ENCODE measurements around the gene SH2D7.

SH2D7 gene

GRCh38 chr15:78075490-78076230, 16.7 kb upstream of the SH2D7 start:
- TF ChIP-seq ZNF565 (CRISPR knock-in tag; conservative IDR thresholded peaks at IDR 0.05; ENCODE audit: low read depth) (no peak), CREB5 (CRISPR knock-in tag; IDR thresholded peaks at IDR 0.05; ENCODE audit: low read depth) (no peak), ESRRG (CRISPR knock-in tag; IDR thresholded peaks at IDR 0.05) (no peak), ZFP3 (CRISPR knock-in tag; IDR thresholded peaks at IDR 0.05) (no peak), OSR1 (CRISPR knock-in tag; IDR thresholded peaks at IDR 0.05) (no peak), ZFP30 (CRISPR knock-in tag; IDR thresholded peaks at IDR 0.05) (no peak), ARNTL (CRISPR knock-in tag; IDR thresholded peaks at IDR 0.05; ENCODE audit: borderline replicate concordance, low read depth) (no peak), ZNF70 (CRISPR knock-in tag; IDR thresholded peaks at IDR 0.05) (no peak), GLIS3 (CRISPR knock-in tag; IDR thresholded peaks at IDR 0.05) (no peak), SNAI2 (CRISPR knock-in tag; IDR thresholded peaks at IDR 0.05) (no peak), BACH2 (CRISPR knock-in tag; IDR thresholded peaks at IDR 0.05; ENCODE audit: borderline replicate concordance) (no peak)
- peak; percentile 87 for ATAC-seq

GRCh38 chr15:78076231-78077052, 15.9 kb upstream of the SH2D7 start:
- peak; percentile 41 for ATAC-seq
- no peak for TF ChIP-seq ISL1 (CRISPR knock-in tag; IDR thresholded peaks at IDR 0.05)
- no peak for TF ChIP-seq RARB (CRISPR knock-in tag; IDR thresholded peaks at IDR 0.05)
- no peak for TF ChIP-seq ZNF8 (CRISPR knock-in tag; IDR thresholded peaks at IDR 0.05)
- TF ChIP-seq OSR1 (CRISPR knock-in tag; IDR thresholded peaks at IDR 0.05): no peak
- TF ChIP-seq SNAI2 (CRISPR knock-in tag; IDR thresholded peaks at IDR 0.05): no peak
- no peak for TF ChIP-seq CSDC2 (CRISPR knock-in tag; IDR thresholded peaks at IDR 0.05)
- TF ChIP-seq PPARA (CRISPR knock-in tag; IDR thresholded peaks at IDR 0.05; ENCODE audit: borderline replicate concordance): no peak
- TF ChIP-seq GLIS3 (CRISPR knock-in tag; IDR thresholded peaks at IDR 0.05): no peak

- no peak for TF ChIP-seq RARB (CRISPR knock-in tag; IDR thresholded peaks at IDR 0.05)
- no peak for TF ChIP-seq ESRRG (CRISPR knock-in tag; IDR thresholded peaks at IDR 0.05)
- no peak for TF ChIP-seq TCF4 (CRISPR knock-in tag; IDR thresholded peaks at IDR 0.05; ENCODE audit: borderline replicate concordance)
- TF ChIP-seq OSR1 (CRISPR knock-in tag; IDR thresholded peaks at IDR 0.05): no peak
- no peak for TF ChIP-seq ZNF70 (CRISPR knock-in tag; IDR thresholded peaks at IDR 0.05)
- TF ChIP-seq CSDC2 (CRISPR knock-in tag; IDR thresholded peaks at IDR 0.05): no peak
- TF ChIP-seq ZNF8 (CRISPR knock-in tag; IDR thresholded peaks at IDR 0.05): no peak
- TF ChIP-seq TOX (CRISPR knock-in tag; IDR thresholded peaks at IDR 0.05; ENCODE audit: borderline replicate concordance): no peak
- no peak for TF ChIP-seq ZC3H10 (CRISPR knock-in tag; IDR thresholded peaks at IDR 0.05)
- TF ChIP-seq ZFP3 (CRISPR knock-in tag; IDR thresholded peaks at IDR 0.05): no peak
- no peak for TF ChIP-seq CSRNP3 (CRISPR knock-in tag; IDR thresholded peaks at IDR 0.05)
- no peak for TF ChIP-seq ISL1 (CRISPR knock-in tag; IDR thresholded peaks at IDR 0.05)
- peak; percentile 62 for ATAC-seq
These were observed 15.1 kb upstream of the SH2D7 start, which contains the start of gene TBC1D2B for GRCh38 chr15:78077053-78077870. TBC1D2B (minus strand) TSS chr15:78077711; CDS start chr15:78077652, 59 bp downstream.

- no peak for TF ChIP-seq ZC3H10 (CRISPR knock-in tag; IDR thresholded peaks at IDR 0.05)
- TF ChIP-seq ARNTL (CRISPR knock-in tag; IDR thresholded peaks at IDR 0.05; ENCODE audit: borderline replicate concordance, low read depth): no peak
- ATAC-seq: no peak
These were observed 14.5 kb upstream of the SH2D7 start for GRCh38 chr15:78077871-78078210.

GRCh38 chr15:78079298-78080087, 12.9 kb upstream of the SH2D7 start:
- no peak for ATAC-seq
- TF ChIP-seq ESRRG (CRISPR knock-in tag; IDR thresholded peaks at IDR 0.05): no peak
- TF ChIP-seq PATZ1 (CRISPR knock-in tag; IDR thresholded peaks at IDR 0.05; ENCODE audit: borderline replicate concordance): no peak
- TF ChIP-seq PPARA (CRISPR knock-in tag; IDR thresholded peaks at IDR 0.05; ENCODE audit: borderline replicate concordance): no peak
- TF ChIP-seq RARB (CRISPR knock-in tag; IDR thresholded peaks at IDR 0.05): no peak
- no peak for TF ChIP-seq OSR1 (CRISPR knock-in tag; IDR thresholded peaks at IDR 0.05)
- no peak for TF ChIP-seq ZNF8 (CRISPR knock-in tag; IDR thresholded peaks at IDR 0.05)
- TF ChIP-seq BACH2 (CRISPR knock-in tag; IDR thresholded peaks at IDR 0.05; ENCODE audit: borderline replicate concordance): no peak
- no peak for TF ChIP-seq GLIS3 (CRISPR knock-in tag; IDR thresholded peaks at IDR 0.05)
- no peak for TF ChIP-seq ZFP3 (CRISPR knock-in tag; IDR thresholded peaks at IDR 0.05)
- TF ChIP-seq SNAI2 (CRISPR knock-in tag; IDR thresholded peaks at IDR 0.05): no peak
- no peak for TF ChIP-seq CREB5 (CRISPR knock-in tag; IDR thresholded peaks at IDR 0.05; ENCODE audit: low read depth)
- TF ChIP-seq ZC3H10 (CRISPR knock-in tag; IDR thresholded peaks at IDR 0.05): no peak
- no peak for TF ChIP-seq ISL1 (CRISPR knock-in tag; IDR thresholded peaks at IDR 0.05)
- TF ChIP-seq CSDC2 (CRISPR knock-in tag; IDR thresholded peaks at IDR 0.05): no peak
- TF ChIP-seq ZFP30 (CRISPR knock-in tag; IDR thresholded peaks at IDR 0.05): no peak
- no peak for TF ChIP-seq ZNF565 (CRISPR knock-in tag; conservative IDR thresholded peaks at IDR 0.05; ENCODE audit: low read depth)
